Brain pericyte (primary cell): Measurements from ENCODE around the gene PPP2R2C.

Source experiments
- DNase-seq: peaks from one replicate; pipeline ENCODE4 v3.0.0-alpha.2; 2012; ENCODE audit warnings: low read depth, low spot score

The PPP2R2C gene

GRCh38 chr4:6449746-6450369, 22.6 kb downstream of the PPP2R2C start:
- no peak for DNase-seq

- DNase-seq: no peak
Observed at GRCh38 chr4:6449335-6449734, 23.1 kb downstream of the PPP2R2C start.

GRCh38 chr4:6448476-6449170, 23.8 kb downstream of the PPP2R2C start:
- no peak for DNase-seq

GRCh38 chr4:6447672-6448171, 24.7 kb downstream of the PPP2R2C start:
- DNase-seq: no peak

GRCh38 chr4:6446538-6447451, 25.6 kb downstream of the PPP2R2C start:
- no peak for DNase-seq

- DNase-seq: no peak
Observed at GRCh38 chr4:6446130-6446482, 26.3 kb downstream of the PPP2R2C start.

GRCh38 chr4:6445403-6446129, 26.8 kb downstream of the PPP2R2C start:
- DNase-seq: no peak

GRCh38 chr4:6444582-6444981, 27.8 kb downstream of the PPP2R2C start:
- DNase-seq: no peak

GRCh38 chr4:6443035-6444023, 29.1 kb downstream of the PPP2R2C start:
- DNase-seq: no peak

GRCh38 chr4:6442555-6442954, 29.9 kb downstream of the PPP2R2C start:
- no peak for DNase-seq

- no peak for DNase-seq
Observed at GRCh38 chr4:6441758-6442157, 30.7 kb downstream of the PPP2R2C start.

- no peak for DNase-seq
Observed at GRCh38 chr4:6441202-6441582, 31.2 kb downstream of the PPP2R2C start.

- no peak for DNase-seq
Observed at GRCh38 chr4:6440506-6441201, 31.8 kb downstream of the PPP2R2C start.

- no peak for DNase-seq
Observed at GRCh38 chr4:6439120-6439762, 33.2 kb downstream of the PPP2R2C start.

- DNase-seq: no peak
Observed at GRCh38 chr4:6437826-6438238, 34.6 kb downstream of the PPP2R2C start.

- DNase-seq: no peak
Observed at GRCh38 chr4:6435010-6435409, 37.4 kb downstream of the PPP2R2C start.

GRCh38 chr4:6430927-6431326, 41.5 kb downstream of the PPP2R2C start:
- no peak for DNase-seq

GRCh38 chr4:6427439-6428090, 44.8 kb downstream of the PPP2R2C start:
- no peak for DNase-seq
